KBM-7 (cell line): ENCODE data around the gene PAFAH1B1.

Experiments used
- DNase-seq: peaks from one replicate; pipeline ENCODE4 v3.0.0-alpha.2; 2015
- in situ Hi-C: fragments of 300-500 bp; cut with MboI; formaldehyde crosslinking; loops from 2 replicates; pipeline ENCODE4 v1.14.3; 2020; ENCODE audit warnings: low sequenced_read_pairs, low pct_unique_long_range_greater_than_20kb, mixed read lengths

PAFAH1B1 gene

GRCh38 chr17:2683912-2684311 is 90.5 kb downstream of the PAFAH1B1 start:
- in situ Hi-C loops: no loop called here
- DNase-seq: no peak

DNA sequence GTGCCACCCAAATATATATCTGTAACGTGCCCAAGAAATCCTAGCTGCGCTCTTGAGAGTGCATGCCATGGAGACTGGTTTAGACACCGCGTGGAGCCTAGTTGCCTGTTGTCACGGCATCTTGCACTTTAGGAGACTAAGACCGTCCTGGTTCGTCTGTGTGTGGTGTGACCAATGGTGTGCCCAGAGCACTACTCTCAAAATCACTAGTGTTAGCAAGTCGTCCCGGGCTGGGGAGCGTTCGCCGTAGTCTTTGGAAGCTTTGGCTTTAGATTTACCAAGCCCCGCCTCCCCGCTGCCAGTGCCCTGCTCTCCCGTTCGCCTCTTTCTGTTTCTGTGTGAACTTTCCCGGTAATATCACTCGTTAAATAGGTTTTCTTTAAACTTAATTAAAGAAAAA is 91.1 kb downstream of the PAFAH1B1 start:
- no peak for DNase-seq
- in situ Hi-C loops: no loop called here

DNA sequence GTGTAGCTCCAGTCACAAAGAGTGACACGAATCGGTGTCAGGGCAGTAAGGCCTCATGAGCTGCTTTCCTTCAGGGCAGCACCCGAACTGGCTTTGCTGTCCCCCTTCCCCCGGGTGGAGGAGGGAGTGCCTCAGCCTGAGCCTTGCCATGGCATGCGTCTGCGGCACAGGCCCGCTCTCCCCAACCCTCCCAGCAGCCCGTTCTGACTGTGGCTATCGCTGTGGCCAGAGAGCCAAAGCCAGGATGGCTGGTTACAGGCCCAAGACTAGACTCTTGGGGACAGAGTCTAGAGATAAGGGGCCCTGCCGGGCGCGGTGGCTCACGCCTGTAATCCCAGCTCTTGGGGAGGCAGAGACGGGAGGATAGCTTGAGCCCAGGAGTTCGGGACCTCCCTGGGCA is 92.2 kb downstream of the PAFAH1B1 start:
- DNase-seq: no peak
- in situ Hi-C loops: no loop called here

DNA sequence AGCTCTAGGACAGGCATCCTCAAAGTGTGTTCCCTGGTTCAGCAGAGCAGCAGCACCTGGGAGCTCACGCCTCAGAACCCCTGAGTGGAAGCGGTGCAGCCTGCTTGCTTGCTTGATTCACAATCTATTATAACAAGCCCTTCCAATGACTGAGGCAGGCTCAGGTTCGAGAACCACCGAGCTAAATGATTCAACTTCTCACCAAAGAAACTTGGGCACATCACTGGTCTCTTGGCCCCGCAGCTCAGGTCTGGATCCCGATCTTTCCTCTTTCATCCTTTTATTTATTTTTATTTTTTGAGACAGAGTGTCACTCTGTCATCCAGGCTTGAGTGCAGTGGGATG is 93.6 kb downstream of the PAFAH1B1 start:
- in situ Hi-C loops: no loop called here
- DNase-seq: peak; percentile 14

DNA sequence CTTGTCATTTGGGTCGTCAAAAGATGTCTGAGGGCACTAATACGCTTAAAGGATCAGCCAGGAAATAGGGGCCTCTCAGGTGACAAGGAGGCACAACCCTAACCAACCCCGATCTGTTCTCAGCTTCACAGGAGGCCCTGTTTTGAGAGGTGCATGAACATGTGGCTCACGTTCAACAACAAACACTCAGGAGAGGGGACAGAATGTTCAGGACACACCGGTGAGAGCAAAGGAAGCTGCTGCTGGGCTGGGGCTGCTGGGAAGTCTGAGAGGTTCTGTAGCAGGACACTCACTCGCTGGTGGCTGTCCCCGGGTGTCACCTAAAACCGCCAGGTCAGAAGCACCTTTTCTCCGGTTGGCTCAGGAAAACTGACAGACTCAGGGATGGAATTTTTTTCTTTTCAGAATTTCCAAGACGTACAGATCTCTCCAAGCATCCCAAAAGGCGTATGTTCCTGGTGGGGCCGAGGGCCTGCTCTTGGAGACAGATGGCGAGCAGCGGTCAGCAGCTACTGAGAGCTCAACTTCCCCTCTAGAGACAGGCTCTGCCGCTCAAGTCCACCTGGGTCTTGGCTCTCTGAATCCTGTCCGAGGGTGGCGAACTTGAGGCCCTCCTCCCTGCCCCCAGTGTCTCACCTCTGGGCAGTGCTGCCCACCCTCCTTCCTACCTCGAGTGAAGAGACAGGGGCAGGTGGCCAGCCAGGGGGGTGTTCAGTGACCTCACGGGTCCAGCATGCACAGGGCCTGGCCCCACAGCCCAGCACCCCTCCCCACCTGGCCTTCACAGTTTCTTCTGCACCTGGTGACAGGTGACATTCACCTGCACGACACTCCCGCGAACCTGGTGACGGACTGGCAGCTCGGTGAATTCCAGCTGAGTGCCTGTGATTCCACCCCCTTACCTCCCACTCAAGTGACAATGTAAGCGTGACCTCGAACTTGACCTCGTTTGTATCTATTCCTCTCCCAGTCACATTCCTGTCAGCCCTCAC is 95.2 kb downstream of the PAFAH1B1 start:
- in situ Hi-C loops: no loop called here
- DNase-seq: peak; percentile 19

DNA sequence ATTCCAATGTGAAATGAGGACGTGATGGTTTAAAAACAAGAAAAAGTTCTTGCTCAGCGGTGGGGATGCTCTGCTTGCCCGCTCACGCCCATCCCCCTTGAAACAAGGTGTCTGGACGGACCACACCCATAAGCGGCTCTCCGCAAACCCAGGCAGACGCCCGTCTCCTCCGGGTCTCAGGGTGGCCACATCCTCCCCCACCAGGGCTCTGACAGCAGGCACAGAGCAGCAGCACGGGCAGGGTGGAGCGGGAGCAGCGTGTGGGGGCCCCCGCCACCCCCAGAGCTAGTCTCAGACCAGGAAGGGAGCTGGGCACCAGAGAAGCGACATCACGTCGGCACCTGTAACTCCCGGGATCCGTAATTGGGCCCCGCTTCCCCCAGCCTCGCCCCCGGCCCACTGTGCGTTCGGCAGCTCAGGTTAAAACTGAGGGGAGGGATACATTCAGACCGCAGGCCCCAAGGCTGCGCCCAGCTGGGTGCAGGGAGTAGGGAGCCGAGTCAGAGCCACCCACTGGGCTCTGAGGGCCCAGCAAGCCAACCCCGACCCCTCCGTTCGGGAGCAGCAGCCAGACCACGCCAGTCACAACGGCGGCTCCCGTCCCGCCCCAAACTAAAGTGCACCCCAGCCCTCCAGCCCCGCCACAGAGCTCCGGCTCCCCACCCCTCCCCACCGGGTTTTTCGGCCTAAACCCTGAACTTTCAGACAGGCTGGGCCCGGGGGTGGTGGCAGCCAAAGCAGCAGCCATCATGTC is 96.1 kb downstream of the PAFAH1B1 start:
- in situ Hi-C loops: no loop called here
- DNase-seq: no peak

DNA sequence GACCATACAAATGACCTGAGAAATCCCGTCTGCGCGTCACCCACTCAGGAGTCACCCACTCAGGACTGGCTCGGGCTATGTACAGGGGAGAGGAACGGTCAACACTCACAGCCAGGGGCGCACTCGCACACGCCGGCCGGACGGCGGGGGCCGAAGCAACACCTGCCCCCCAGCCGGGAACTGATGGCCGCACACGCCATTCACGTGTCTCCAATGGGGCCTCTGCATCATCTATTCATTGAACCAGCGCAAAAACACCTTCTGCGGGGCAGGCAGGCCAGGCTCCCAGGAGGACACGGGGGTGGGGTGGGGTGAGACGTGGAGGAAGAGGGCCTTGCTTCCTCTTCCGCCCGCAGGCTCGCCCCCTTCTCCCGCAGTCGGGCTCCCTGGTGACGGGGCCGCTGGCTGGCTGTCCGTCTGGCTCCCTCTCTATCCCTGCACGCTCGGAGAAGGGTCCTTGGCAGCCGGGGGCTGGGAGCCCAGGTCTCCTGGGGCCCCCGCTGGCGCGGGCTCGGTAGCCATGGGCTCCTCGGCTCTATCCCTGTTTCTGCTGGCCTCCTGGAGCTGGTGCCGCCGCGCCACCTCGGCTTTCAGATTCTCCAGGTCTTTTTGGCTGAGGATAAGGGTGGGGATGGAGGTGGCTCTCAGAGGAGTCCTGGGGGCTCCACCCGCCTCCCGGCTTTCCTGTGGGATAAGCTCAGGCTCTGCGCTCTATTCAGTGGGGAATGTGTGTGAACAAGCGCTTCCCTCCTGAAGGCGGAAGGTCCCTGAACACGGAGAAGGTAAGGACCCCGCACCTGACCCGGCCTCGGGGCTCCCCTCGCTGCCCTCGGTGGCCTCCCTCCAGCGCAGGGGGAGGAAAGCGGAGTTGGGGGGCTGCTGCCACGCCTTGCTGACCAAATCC is 97.0 kb downstream of the PAFAH1B1 start:
- in situ Hi-C loops: no loop called here
- no peak for DNase-seq

DNA sequence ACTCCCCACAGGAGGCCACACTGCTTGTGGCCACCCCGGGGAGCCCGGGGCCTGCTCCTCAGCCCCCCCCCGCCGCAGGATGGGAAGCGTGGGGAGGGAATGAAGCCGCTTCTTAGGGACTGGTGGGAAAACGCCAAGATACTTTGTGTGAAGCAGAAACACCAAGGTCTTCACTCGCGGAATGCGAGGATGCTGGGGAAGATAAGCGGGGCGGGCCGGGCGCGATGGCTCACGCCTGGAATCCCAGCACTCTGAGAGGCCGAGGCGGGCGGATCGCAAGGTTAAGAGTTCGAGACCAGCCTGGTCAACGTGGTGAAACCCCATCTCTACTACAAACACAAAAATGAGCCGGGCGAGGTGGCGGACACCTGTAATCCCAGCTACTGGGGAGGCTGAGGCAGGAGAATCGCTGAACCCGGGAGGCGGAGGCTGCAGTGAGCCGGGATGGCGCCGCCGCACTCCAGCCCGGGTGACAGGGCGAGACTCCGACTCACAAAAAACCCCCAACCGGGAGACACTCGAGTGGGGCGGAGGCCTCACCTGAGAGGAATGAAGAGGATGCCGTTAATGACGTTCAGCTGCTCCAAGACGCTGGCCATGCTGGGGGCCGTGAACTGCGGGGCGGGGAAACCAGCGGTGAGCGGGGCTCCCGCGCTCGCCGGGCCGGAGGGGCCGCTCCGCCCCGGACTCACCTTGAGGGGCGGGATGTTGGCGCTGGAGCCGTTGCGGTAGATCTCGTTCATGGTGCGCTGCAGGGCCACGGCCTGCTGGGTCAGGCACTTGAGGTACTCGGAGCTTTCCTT is 97.8 kb downstream of the PAFAH1B1 start:
- in situ Hi-C loops: no loop called here
- no peak for DNase-seq

DNA sequence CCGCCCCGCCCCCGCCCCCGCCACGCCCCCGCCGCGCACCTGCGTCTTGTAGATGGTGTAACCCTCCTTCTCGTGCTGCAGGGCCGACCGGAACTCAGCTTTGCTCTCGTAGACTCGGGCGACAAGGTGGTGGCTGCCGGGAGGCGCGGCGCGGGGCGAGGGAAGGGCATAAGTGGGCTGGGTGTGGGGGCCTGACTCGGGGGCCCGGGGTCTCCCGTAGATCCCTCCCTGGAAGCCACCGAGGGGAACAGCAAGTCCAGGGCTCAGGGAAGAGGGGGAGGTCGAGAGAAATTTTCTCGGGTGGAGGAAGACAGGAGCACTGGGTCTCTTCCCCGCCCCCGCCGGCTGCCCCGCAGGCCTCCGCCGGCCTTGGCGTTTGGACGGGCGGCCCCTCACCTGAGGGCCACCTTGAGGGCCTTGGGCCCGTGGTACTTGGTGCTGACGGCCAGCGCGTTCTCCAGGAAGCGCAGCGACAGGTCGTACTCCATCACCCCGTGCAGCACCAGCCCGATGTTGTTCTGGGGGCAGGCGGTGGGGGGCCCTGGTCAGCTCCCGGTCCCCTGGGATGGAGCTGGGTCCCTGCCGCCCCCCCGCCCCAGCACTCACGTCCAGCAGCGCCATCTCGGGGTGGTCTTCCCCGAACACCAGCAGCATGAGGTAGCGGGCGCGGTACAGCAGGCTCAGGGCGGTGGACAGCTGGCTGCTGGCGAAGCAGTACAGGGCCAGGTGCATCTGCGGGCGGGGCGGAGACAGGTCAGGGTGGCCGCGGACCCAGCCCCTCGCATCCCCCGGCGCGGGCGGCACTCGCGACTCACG is 98.7 kb downstream of the PAFAH1B1 start:
- in situ Hi-C loops: no loop called here

GRCh38 chr17:2692781-2693135 is 99.3 kb downstream of the PAFAH1B1 start:
- in situ Hi-C loops: no loop called here
- no peak for DNase-seq

More for the DNA sequence above, 98.7 kb downstream of the PAFAH1B1 start:
- no peak for DNase-seq

DNA sequence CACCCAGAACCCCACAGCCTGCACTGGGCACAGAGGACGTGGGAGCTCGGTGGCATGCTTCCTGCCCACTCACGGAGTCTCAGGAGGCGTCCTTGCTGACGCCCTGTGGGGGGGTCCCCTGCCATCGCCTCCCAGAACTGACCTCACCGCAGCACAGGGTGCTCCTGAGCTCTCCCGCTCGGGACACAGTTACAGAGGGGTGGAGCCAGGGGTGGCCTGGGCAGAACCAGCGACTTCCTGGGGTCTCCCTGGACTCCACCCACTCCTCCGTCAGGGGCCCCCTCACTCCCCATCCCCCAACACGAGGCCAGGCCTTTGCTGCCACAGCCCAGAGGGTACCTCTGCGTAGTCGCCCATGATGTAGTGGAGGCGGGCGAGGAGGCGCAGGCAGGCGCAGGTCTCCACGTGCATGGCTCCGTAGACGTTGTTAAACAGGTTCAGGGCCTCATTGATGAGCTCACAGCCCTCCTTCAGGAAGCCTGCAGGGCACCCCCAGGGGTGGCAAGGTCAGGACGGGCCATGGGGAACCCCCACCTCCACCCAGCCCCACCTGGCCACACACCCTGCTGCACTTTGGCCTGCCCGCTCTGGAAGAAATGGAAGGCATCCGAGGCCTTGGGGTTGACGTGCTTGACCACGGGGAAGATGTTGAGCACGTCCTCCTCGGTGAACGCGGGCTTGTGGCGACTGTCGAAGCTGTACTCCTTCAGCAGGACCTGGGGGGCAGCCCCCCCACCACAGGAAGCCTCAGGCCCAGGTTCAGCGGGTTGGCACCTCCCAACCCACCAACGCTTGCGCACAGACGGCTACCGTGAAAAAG is 100.3 kb downstream of the PAFAH1B1 start:
- DNase-seq: no peak
- in situ Hi-C loops: no loop called here

GRCh38 chr17:2694381-2695242 is 101.2 kb downstream of the PAFAH1B1 start:
- DNase-seq: no peak
- in situ Hi-C loops: no loop called here

- DNase-seq: no peak
- in situ Hi-C loops: no loop called here
Measured at GRCh38 chr17:2695243-2695960, 101.9 kb downstream of the PAFAH1B1 start.

DNA sequence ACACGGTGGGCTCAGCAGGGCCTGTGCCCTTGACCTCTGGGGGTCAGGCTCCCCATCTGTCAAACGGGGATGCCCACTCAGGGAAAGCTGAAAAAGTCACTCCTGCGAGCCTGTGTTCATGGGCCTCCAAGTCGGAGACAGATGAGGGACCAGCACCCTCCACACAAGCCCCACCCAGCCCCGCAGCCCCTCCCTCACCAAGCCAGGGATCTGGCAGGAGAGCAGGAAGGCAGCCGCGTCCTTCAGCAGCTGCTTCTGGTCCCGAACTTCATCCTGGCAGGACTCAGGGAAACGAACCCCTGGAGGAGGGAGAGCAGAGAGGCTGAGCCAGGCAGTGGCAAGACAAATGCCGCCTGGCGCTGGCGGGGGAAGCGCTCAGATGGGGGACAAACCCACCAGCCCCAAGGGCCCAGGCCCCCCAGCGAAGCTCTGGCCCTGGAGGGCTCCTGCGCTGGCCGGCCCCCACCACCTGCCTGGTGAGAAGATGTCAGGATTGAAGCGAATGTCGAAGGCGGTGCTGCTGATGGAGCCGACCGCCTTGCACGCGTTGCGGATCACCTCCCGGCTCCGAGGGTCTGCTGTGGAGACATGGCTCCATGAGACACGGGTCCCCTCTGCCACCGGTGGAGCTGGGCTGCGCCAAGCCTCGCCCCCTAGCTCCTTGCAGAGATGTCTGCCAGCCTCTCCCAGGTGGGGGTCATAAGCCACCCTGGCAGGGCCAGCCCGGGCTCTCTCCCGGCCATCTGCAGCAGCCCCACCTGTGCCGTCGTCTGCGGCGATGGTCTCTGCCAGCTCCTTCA is 102.7 kb downstream of the PAFAH1B1 start:
- no peak for DNase-seq
- in situ Hi-C loops: no loop called here

DNA sequence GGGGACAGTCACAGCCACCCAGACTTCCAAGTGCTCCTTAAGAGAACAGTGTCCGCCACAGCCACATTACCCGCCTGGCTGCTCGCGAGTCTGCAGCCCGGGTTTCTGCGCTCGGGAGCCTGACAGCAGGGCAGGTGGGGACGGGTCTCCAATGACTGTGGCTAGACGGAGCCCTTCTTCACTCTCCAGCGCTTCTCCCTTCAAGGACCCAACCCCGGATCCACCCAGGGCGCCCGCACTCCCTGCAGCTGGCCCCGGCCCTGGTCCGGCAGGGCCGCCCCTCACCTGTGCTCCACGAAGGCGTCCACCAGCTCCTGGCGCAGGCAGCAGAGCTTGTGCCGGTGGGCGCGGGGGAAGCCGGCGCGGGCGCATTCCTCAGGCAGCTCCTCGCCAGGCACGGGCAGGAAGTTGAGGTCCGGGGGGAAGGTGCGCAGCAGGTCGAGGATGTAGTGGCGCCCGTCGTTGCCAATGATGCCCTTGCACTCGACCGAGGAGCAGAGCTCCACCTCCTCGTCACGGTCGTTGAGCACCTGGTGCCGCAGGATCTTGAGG is 104.2 kb downstream of the PAFAH1B1 start:
- in situ Hi-C loops: no loop called here

More for the DNA sequence above, 104.2 kb downstream of the PAFAH1B1 start:
- no peak for DNase-seq
